SKM-1 treated with dmso at 0.1 percent for 144 hours (cell line): ENCODE data around the gene OXCT1.
"Not testable (repeated sequence)": the region's sequence is repeated elsewhere in the genome, so short reads cannot be mapped to it uniquely, and the experiment has no call there.

ENCODE experiments used
- DNase-seq: peaks from one replicate; lab custom pipeline; 2025; ENCODE audit not compliant: unreplicated experiment; lab: John Stamatoyannopoulos, UW

OXCT1 gene

GRCh38 chr5:41778410-41778809 is 91.8 kb downstream of the OXCT1 start:
- DNase-seq, result no peak

GRCh38 chr5:41776435-41776834 is 93.8 kb downstream of the OXCT1 start:
- DNase-seq, result no peak

- DNase-seq, result no peak
Measured at GRCh38 chr5:41773799-41774198, 96.4 kb downstream of the OXCT1 start.

- no peak for DNase-seq
Measured at GRCh38 chr5:41772785-41773442, 97.3 kb downstream of the OXCT1 start.

- no peak for DNase-seq
Measured at GRCh38 chr5:41772056-41772455, 98.2 kb downstream of the OXCT1 start.

- DNase-seq, result no peak
Measured at GRCh38 chr5:41770799-41771198, 99.4 kb downstream of the OXCT1 start.

GRCh38 chr5:41768692-41769091 is 101.5 kb downstream of the OXCT1 start:
- DNase-seq, result no peak

- DNase-seq, result no peak
Measured at GRCh38 chr5:41764650-41765049, 105.6 kb downstream of the OXCT1 start.

- no peak for DNase-seq
Measured at GRCh38 chr5:41763574-41763973, 106.7 kb downstream of the OXCT1 start.

- no peak for DNase-seq
Measured at GRCh38 chr5:41763081-41763480, 107.1 kb downstream of the OXCT1 start.

- DNase-seq, result no peak
Measured at GRCh38 chr5:41762426-41762825, 107.8 kb downstream of the OXCT1 start.

GRCh38 chr5:41761663-41762062 is 108.6 kb downstream of the OXCT1 start:
- DNase-seq, result no peak

GRCh38 chr5:41755705-41756104 is 114.5 kb downstream of the OXCT1 start:
- DNase-seq, result no peak

- peak; percentile 9 for DNase-seq
Measured at GRCh38 chr5:41754857-41755256, 115.4 kb downstream of the OXCT1 start.

- no peak for DNase-seq
Measured at GRCh38 chr5:41751867-41752266, 118.4 kb downstream of the OXCT1 start.

GRCh38 chr5:41748631-41749030 is 121.6 kb downstream of the OXCT1 start:
- no peak for DNase-seq

GRCh38 chr5:41747708-41748107 is 122.5 kb downstream of the OXCT1 start:
- no peak for DNase-seq

- no peak for DNase-seq
Measured at GRCh38 chr5:41747301-41747700, 122.9 kb downstream of the OXCT1 start.

- not testable (repeated sequence) for DNase-seq
Measured at GRCh38 chr5:41742608-41743007, 127.6 kb downstream of the OXCT1 start.

GRCh38 chr5:41738710-41739354 is 131.4 kb downstream of the OXCT1 start:
- no peak for DNase-seq

- DNase-seq, result no peak
Measured at GRCh38 chr5:41736641-41737040, 133.6 kb downstream of the OXCT1 start.

- no peak for DNase-seq
Measured at GRCh38 chr5:41735213-41735612, 135.0 kb downstream of the OXCT1 start.

GRCh38 chr5:41729381-41729780 is 140.8 kb downstream of the OXCT1 start:
- DNase-seq, result not testable (repeated sequence)
